ENCODE data around the gene SUCO. TPM values are rescaled to one million over a fixed set of nuclear protein-coding genes. Genes with fewer than 3 reads are reported as not detected.

The SUCO gene
- total RNA-seq, 1 experiment from 2014 or later: 37.7 TPM

- WGBS (ENCODE audit: extremely low coverage, insufficient read length, low lambda C conversion rate): no CpG with 5 or more reads among the region's 2 CpGs
These were observed 96.2 kb downstream of the SUCO start for GRCh38 chr1:172629170-172629569.

More at GRCh38 chr1:172629170-172629569, 96.2 kb downstream of the SUCO start:
- H3K4me1 ChIP-seq (ENCODE audit: insufficient read depth, low read length): no peaks in the 10 kb centered on the region
- TF ChIP-seq, protein P1, sequence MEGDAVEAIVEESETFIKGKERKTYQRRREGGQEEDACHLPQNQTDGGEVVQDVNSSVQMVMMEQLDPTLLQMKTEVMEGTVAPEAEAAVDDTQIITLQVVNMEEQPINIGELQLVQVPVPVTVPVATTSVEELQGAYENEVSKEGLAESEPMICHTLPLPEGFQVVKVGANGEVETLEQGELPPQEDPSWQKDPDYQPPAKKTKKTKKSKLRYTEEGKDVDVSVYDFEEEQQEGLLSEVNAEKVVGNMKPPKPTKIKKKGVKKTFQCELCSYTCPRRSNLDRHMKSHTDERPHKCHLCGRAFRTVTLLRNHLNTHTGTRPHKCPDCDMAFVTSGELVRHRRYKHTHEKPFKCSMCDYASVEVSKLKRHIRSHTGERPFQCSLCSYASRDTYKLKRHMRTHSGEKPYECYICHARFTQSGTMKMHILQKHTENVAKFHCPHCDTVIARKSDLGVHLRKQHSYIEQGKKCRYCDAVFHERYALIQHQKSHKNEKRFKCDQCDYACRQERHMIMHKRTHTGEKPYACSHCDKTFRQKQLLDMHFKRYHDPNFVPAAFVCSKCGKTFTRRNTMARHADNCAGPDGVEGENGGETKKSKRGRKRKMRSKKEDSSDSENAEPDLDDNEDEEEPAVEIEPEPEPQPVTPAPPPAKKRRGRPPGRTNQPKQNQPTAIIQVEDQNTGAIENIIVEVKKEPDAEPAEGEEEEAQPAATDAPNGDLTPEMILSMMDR (conservative IDR thresholded peaks at IDR 0.05): no peak
- H3K27ac Mint-ChIP-seq: no peak overlapping the region
- no peak for DNase-seq
- no peak overlapping the region for H2BK120ac ChIP-seq (ENCODE audit: low read depth, low read length, poor library complexity, severe bottlenecking)
- no peak overlapping the region for H4K91ac ChIP-seq (ENCODE audit: insufficient read length, low read depth, low read length)
- no peak overlapping the region for H3K18ac ChIP-seq (ENCODE audit: insufficient read length, low read depth, low read length)
- no peak overlapping the region for H4K8ac ChIP-seq (replicated peaks; ENCODE audit: insufficient read length, low read depth, low read length)
- no peak overlapping the region for H2BK15ac ChIP-seq (ENCODE audit: low read depth, low read length)
- H3K4me2 ChIP-seq (ENCODE audit: insufficient read depth, insufficient read length, low read length): no peak overlapping the region
- H3K9me3 Mint-ChIP-seq: peaks cover 16 to 25% of the 10 kb centered on the region in 2 experiments
- H3K79me1 ChIP-seq (ENCODE audit: insufficient read depth, low read depth, low read length, poor library complexity, severe bottlenecking): no peaks in the 10 kb centered on the region
- no peaks in the 10 kb centered on the region for H3K23me2 ChIP-seq (ENCODE audit: insufficient read length, low read depth, low read length, poor library complexity, severe bottlenecking)
- H2BK12ac ChIP-seq (ENCODE audit: insufficient read length, low read depth, low read length): no peak overlapping the region
- no peak overlapping the region for H3T11ph ChIP-seq (ENCODE audit: low read length)
- H2AFZ ChIP-seq (ENCODE audit: low read length): no peak overlapping the region
- H3K9ac ChIP-seq (ENCODE audit: extremely low read depth, insufficient read length, low read length): no peak overlapping the region
- peaks cover 2 to 12% (median 7%) of the 10 kb centered on the region in 3 experiments for H3K36me3 Mint-ChIP-seq (ENCODE audit: insufficient read depth in 1 of 3, low read depth in 3 of 3)
- H3K27ac ChIP-seq (ENCODE audit: insufficient read length, low read depth, low read length): no peak overlapping the region
- no peak overlapping the region for H2BK20ac ChIP-seq (ENCODE audit: low read depth, low read length, poor library complexity, severe bottlenecking)
- H3K9me3 ChIP-seq (ENCODE audit: control insufficient read depth, low read depth, low read length): no peaks in the 10 kb centered on the region
- H3K56ac ChIP-seq (ENCODE audit: insufficient read length, low read depth, low read length): no peak overlapping the region
- H2BK5ac ChIP-seq (ENCODE audit: insufficient read length, low read length): no peak overlapping the region
- H4K20me1 ChIP-seq (ENCODE audit: control insufficient read depth, insufficient read depth, insufficient read length): no peaks in the 10 kb centered on the region
- H3K4ac ChIP-seq (ENCODE audit: low read depth, low read length): no peak overlapping the region
- H4K5ac ChIP-seq (ENCODE audit: insufficient read length, low read depth, low read length): no peak overlapping the region
- no peaks in the 10 kb centered on the region; the same call in 1 of the 2 replicates for H3K27me3 Mint-ChIP-seq (ENCODE audit: low read depth)
- no peak overlapping the region for H3K23ac ChIP-seq (ENCODE audit: insufficient read length, low read depth, low read length)
- no peaks in the 10 kb centered on the region for H3K27me3 ChIP-seq (ENCODE audit: insufficient read depth, low read length)
- H3K4me3 Mint-ChIP-seq: no peak overlapping the region
- peaks cover 6 to 11% of the 10 kb centered on the region in 2 experiments; a peak in 2 of 4 replicates for H3K4me1 Mint-ChIP-seq
- H2AK5ac ChIP-seq (ENCODE audit: insufficient read length, low read length): no peak overlapping the region
- no peaks in the 10 kb centered on the region for H3K79me2 ChIP-seq (ENCODE audit: insufficient read depth, low read length)
- no peak overlapping the region for H3K14ac ChIP-seq (ENCODE audit: insufficient read depth, low read length)

All from H9 (cell line).